K562 (cell line): ENCODE data around the gene SLC27A4. TPM values are rescaled to one million over a fixed set of nuclear protein-coding genes. Genes with fewer than 3 reads are reported as not detected.

ENCODE experiments used
- CEBPZ ChIP-seq: fragments of 150-350 bp; IDR thresholded peaks from 2 replicates; pipeline ENCODE4 v1.6.1; 2014; ENCODE audit warnings: low read depth, mild to moderate bottlenecking, low read length, borderline replicate concordance
- CREM ChIP-seq: IDR thresholded peaks from 2 replicates; pipeline ENCODE4 v1.6.1; 2014; ENCODE audit warnings: antibody characterized with exemption, low read depth
- CTCFL ChIP-seq: IDR thresholded peaks from 2 replicates; pipeline ENCODE4 v1.6.1; 2011; ENCODE audit warnings: borderline replicate concordance, low read depth, mild to moderate bottlenecking, moderate library complexity, low read length; ENCODE audit not compliant: insufficient read depth, poor library complexity, severe bottlenecking
- HBP1 ChIP-seq: fragments of 450-650 bp; formaldehyde crosslinking; IDR thresholded peaks from 2 replicates; pipeline ENCODE4 v1.4.0; 2022; ENCODE audit warnings: missing genetic modification characterization
- SMARCA4 ChIP-seq: fragments of 450-650 bp; IDR thresholded peaks from 2 replicates; pipeline ENCODE4 v1.6.1; 2016
- ZNF511 ChIP-seq: sonication (generic); formaldehyde crosslinking; IDR thresholded peaks from 2 replicates; pipeline ENCODE4 v1.8.0; 2022; ENCODE audit warnings: mild to moderate bottlenecking, missing genetic modification reagents
- ZNF551 ChIP-seq: fragments of 250-450 bp; sonication (Bioruptor Pico); IDR thresholded peaks from 2 replicates; pipeline ENCODE4 v1.5.0; 2021; ENCODE audit warnings: mild to moderate bottlenecking, moderate library complexity
- polyA plus RNA-seq, 8 experiments: library from polyadenylated mRNA; depleted of rRNA in 4 of 8; stranded (reverse) in 5 of 8; unstranded in 3 of 8; fragments of >200 nt; fragmentation: Nextera tagmentation in 2 of 8; fragmentation: Illumina TruSeq in 1 of 8; extraction: Ambion mirVana in 2 of 8; extraction: Trizol in 1 of 8; gene quantifications; 2 replicates each; pipeline versions ENCODE4 v1.2.1 to v1.2.3, GENCODE V29; 2011 to 2014; ENCODE audit warnings: inconsistent platforms in 1 of 8, missing spikeins in 1 of 8
- total RNA-seq, 7 experiments: library from RNA; depleted of rRNA in 6 of 7; stranded (reverse); fragments of >200 nt in 6 of 7; fragmentation: Illumina TruSeq in 2 of 7; extraction: Trizol in 2 of 7; gene quantifications; 2 replicates each; pipeline versions ENCODE4 v1.2.1 to v1.2.3, GENCODE V29; 2011 to 2021; ENCODE audit warnings: low replicate concordance in 1 of 7

Gene SLC27A4
- total and polyA plus RNA-seq, 9 of the 15 experiments (the other 6 are each of a cell fraction or from before 2014, with no cell fraction given), result 0.25 to 35.7 (median 14.0) TPM

GRCh38 chr9:128339761-128340690 is at the start of gene SLC27A4 (continued):
- TF ChIP-seq CTCFL (peak; percentile 13), SMARCA4 (no peak), ZNF511 (CRISPR knock-in tag) (no peak), HBP1 (CRISPR knock-in tag) (peak; percentile 76; the same call in 1 of the 2 replicates), CREM (no peak), CEBPZ (no peak), ZNF551 (no peak)
